ENCODE data around the gene BPIFB2. TPM values are rescaled to one million over a fixed set of nuclear protein-coding genes. Genes with fewer than 3 reads are reported as not detected.

BPIFB2 gene
- total RNA-seq, 1 experiment from 2014 or later: not detected

GRCh38 chr20:33023439-33024242, 16.1 kb downstream of the BPIFB2 start:
- H3K4me3 ChIP-seq (ENCODE audit: low read depth in 2 of 2, low read length in 2 of 2): no peak overlapping the region
- intact Hi-C loops (cut with micrococcal nuclease; ENCODE audit: unreplicated experiment): no loop called here

DNA sequence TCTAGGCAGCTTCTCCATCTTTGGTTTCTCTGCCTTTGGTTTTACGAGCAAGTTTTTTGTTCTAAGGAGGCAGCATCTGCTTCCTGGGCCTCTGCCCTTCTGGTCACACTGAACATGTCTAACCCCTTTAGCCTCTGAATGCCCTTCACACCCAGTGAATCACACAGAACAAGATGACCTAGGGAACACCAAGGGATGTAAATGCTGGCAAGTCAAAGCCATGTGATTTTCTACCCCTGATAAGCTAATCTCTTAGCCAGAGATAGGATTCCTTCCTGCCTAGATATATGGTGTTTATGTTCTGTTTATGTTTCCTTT, 16.7 kb downstream of the BPIFB2 start:
- ChIA-PET CTCF (no interaction called here), POLR2A (no interaction called here)
- no TSS peak for BruUV-seq (replicated peaks)
- TF ChIP-seq POLR2AphosphoS5 (IDR thresholded peaks at IDR 0.05; ENCODE audit: low read depth, low read length) (no peak), SIN3A (IDR thresholded peaks at IDR 0.05; ENCODE audit: borderline replicate concordance, insufficient read depth, low read depth, low read length) (no peak), TCF7L2 (IDR thresholded peaks at IDR 0.05; ENCODE audit: low read depth, low read length) (no peak), REST (IDR thresholded peaks at IDR 0.05; ENCODE audit: insufficient read depth in 1 of 2, low read depth in 2 of 2, low read length in 1 of 2) (no peak)
- TF ChIP-seq, protein P1, sequence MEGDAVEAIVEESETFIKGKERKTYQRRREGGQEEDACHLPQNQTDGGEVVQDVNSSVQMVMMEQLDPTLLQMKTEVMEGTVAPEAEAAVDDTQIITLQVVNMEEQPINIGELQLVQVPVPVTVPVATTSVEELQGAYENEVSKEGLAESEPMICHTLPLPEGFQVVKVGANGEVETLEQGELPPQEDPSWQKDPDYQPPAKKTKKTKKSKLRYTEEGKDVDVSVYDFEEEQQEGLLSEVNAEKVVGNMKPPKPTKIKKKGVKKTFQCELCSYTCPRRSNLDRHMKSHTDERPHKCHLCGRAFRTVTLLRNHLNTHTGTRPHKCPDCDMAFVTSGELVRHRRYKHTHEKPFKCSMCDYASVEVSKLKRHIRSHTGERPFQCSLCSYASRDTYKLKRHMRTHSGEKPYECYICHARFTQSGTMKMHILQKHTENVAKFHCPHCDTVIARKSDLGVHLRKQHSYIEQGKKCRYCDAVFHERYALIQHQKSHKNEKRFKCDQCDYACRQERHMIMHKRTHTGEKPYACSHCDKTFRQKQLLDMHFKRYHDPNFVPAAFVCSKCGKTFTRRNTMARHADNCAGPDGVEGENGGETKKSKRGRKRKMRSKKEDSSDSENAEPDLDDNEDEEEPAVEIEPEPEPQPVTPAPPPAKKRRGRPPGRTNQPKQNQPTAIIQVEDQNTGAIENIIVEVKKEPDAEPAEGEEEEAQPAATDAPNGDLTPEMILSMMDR (IDR thresholded peaks at IDR 0.05): no peak
- in situ Hi-C loops (cut with HindIII; ENCODE audit: low pct_unique_long_range_greater_than_20kb, low sequenced_read_pairs) (no loop called here), intact Hi-C loops (cut with micrococcal nuclease; ENCODE audit: unreplicated experiment) (no loop called here)
- no peaks in the 10 kb centered on the region; the same call in 1 of the 2 replicates for H3K4me1 ChIP-seq (ENCODE audit: control insufficient read depth, insufficient read depth, low read length)
- H3K9me3 ChIP-seq (ENCODE audit: control insufficient read depth, insufficient read depth, low read depth, low read length): no peaks in the 10 kb centered on the region
- DNase-seq (ENCODE audit: low read depth, low spot score) (no peak), ATAC-seq (no peak)
- no peaks in the 10 kb centered on the region for H3K27me3 ChIP-seq (ENCODE audit: control insufficient read depth, insufficient read depth, low read length)
- H3K4me3 ChIP-seq (ENCODE audit: low read depth in 2 of 2, low read length in 2 of 2): no peak overlapping the region
- H3K27ac ChIP-seq (ENCODE audit: low read length): no peak overlapping the region
- no peaks in the 10 kb centered on the region for H3K36me3 ChIP-seq (ENCODE audit: control insufficient read depth, insufficient read depth, low read length)

More at GRCh38 chr20:33023439-33024242, 16.1 kb downstream of the BPIFB2 start:
- CTCF ChIA-PET: no interaction called here
- no peaks in the 10 kb centered on the region for H3K9me3 ChIP-seq (ENCODE audit: control insufficient read depth, insufficient read depth, low read depth, low read length)
- H3K27ac ChIP-seq (ENCODE audit: low read length): no peak overlapping the region
- DNase-seq (ENCODE audit: low read depth, low spot score) (no peak), ATAC-seq (no peak)
- H3K36me3 ChIP-seq (ENCODE audit: control insufficient read depth, insufficient read depth, low read length): no peaks in the 10 kb centered on the region
- BruUV-seq (replicated peaks): no TSS peak
- POLR2A ChIA-PET: no interaction called here
- no peaks in the 10 kb centered on the region for H3K27me3 ChIP-seq (ENCODE audit: control insufficient read depth, insufficient read depth, low read length)
- no peaks in the 10 kb centered on the region; the same call in 1 of the 2 replicates for H3K4me1 ChIP-seq (ENCODE audit: control insufficient read depth, insufficient read depth, low read length)
- TF ChIP-seq TCF7L2 (IDR thresholded peaks at IDR 0.05; ENCODE audit: low read depth, low read length) (no peak), POLR2AphosphoS5 (IDR thresholded peaks at IDR 0.05; ENCODE audit: low read depth, low read length) (no peak), REST (IDR thresholded peaks at IDR 0.05; ENCODE audit: insufficient read depth in 1 of 2, low read depth in 2 of 2, low read length in 1 of 2) (no peak), SIN3A (IDR thresholded peaks at IDR 0.05; ENCODE audit: borderline replicate concordance, insufficient read depth, low read depth, low read length) (no peak)
- TF ChIP-seq, protein P1 (IDR thresholded peaks at IDR 0.05): no peak
- in situ Hi-C loops (cut with HindIII; ENCODE audit: low pct_unique_long_range_greater_than_20kb, low sequenced_read_pairs): no loop called here

All from Panc1 (cell line).